ENCODE measurements around the gene EXOC7.

DNA sequence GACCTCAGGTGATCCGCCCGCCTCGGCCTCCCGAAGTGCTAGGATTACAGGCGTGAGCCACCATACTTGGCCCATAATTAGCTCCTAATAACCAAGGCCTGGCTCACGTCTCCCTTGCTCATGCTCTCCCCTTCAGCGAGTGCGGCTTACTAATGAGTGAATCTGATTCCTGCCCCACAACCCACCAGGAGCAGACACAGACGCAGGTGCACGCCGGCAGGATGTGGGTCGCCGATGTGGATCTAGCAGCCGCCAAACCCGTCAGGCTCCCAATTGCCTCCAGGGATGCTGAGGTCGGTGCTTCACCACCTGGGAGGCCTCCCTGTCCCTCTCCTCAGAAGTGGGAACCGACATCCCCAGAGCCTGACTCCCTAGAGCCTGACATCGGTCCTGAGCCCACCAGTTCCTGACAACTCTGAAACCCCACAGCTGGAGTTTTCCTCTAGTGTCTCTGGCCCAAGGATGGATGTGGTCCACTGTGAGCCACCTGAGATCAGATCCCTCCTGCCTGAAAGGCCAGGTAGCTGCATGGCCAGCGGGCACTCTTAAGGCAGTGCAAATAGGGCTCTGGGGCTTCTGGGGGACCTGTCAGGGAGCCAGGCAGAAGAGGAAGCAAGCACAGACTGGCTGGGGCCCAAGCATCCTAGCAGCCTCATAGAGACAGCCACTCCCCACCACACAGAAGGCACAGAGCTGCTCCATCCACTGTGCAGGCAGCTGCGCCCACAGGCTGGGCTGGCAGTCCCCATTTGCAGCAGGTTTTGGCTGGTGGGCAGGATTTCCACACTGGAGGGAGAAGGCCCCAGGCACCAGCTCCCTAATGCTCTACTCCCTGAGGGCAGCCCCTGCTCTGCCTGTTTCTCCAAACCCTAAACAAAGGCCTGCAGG, 10.8 kb downstream of the EXOC7 start:
- no peak for TF ChIP-seq EP300 (IDR thresholded peaks at IDR 0.05; ENCODE audit: borderline replicate concordance)
- no peak for TF ChIP-seq YY1 (IDR thresholded peaks at IDR 0.05; ENCODE audit: low read depth)
- TF ChIP-seq, protein P1, sequence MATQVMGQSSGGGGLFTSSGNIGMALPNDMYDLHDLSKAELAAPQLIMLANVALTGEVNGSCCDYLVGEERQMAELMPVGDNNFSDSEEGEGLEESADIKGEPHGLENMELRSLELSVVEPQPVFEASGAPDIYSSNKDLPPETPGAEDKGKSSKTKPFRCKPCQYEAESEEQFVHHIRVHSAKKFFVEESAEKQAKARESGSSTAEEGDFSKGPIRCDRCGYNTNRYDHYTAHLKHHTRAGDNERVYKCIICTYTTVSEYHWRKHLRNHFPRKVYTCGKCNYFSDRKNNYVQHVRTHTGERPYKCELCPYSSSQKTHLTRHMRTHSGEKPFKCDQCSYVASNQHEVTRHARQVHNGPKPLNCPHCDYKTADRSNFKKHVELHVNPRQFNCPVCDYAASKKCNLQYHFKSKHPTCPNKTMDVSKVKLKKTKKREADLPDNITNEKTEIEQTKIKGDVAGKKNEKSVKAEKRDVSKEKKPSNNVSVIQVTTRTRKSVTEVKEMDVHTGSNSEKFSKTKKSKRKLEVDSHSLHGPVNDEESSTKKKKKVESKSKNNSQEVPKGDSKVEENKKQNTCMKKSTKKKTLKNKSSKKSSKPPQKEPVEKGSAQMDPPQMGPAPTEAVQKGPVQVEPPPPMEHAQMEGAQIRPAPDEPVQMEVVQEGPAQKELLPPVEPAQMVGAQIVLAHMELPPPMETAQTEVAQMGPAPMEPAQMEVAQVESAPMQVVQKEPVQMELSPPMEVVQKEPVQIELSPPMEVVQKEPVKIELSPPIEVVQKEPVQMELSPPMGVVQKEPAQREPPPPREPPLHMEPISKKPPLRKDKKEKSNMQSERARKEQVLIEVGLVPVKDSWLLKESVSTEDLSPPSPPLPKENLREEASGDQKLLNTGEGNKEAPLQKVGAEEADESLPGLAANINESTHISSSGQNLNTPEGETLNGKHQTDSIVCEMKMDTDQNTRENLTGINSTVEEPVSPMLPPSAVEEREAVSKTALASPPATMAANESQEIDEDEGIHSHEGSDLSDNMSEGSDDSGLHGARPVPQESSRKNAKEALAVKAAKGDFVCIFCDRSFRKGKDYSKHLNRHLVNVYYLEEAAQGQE (IDR thresholded peaks at IDR 0.05; ENCODE audit: low read depth): no peak

Measured in Ishikawa (cell line).